ENCODE data around the gene ASCL1. TPM values are rescaled to one million over a fixed set of nuclear protein-coding genes. Genes with fewer than 3 reads are reported as not detected.

ASCL1 gene
- total RNA-seq, 4 donors from 2014 or later = 0.15 to 0.54 TPM; not detected in 2

- Histone ChIP-seq H3K27ac (no peak overlapping the region), H3K4me3 (no peak overlapping the region), H3K36me3 (no peaks in the 10 kb centered on the region), H3K9me3 (peaks cover 0 to 9% (median 0%) of the 10 kb centered on the region in 3 donors), H3K27me3 (peaks cover 18% of the 10 kb centered on the region), H3K4me1 (no peaks in the 10 kb centered on the region)
- ATAC-seq = no peak
- WGBS, 2 donors (ENCODE audit: low coverage in 1 of 2) = 80% methylated on average over 2 of the region's 2 CpGs; no CpG with 5 or more reads in 1 of the 2 donors
- no peak for TF ChIP-seq POLR2A (IDR thresholded peaks at IDR 0.05)
These were observed 17.7 kb upstream of the ASCL1 start for GRCh38 chr12:102939670-102940222.

GRCh38 chr12:102946042-102946441 is 11.4 kb upstream of the ASCL1 start:
- WGBS, 2 donors (ENCODE audit: low coverage in 1 of 2) = no CpG with 5 or more reads among the region's 2 CpGs
- no peak overlapping the region for H3K27ac ChIP-seq
- no peak for ATAC-seq

GRCh38 chr12:102948941-102949352 is 8.5 kb upstream of the ASCL1 start:
- no peaks in the 10 kb centered on the region for H3K36me3 ChIP-seq
- no peak overlapping the region for H3K4me3 ChIP-seq
- H3K27ac ChIP-seq = no peak overlapping the region
- WGBS, 2 donors (ENCODE audit: low coverage in 1 of 2) = no CpG with 5 or more reads among the region's 11 CpGs
- TF ChIP-seq CTCF (IDR thresholded peaks at IDR 0.05) = peak; percentile 46 to 81 (median 61)
- TF ChIP-seq POLR2A (IDR thresholded peaks at IDR 0.05) = no peak
- TF ChIP-seq POLR2AphosphoS5 (IDR thresholded peaks at IDR 0.05) = no peak
- TF ChIP-seq EP300 (IDR thresholded peaks at IDR 0.05) = no peak
- H3K9me3 ChIP-seq = no peaks in the 10 kb centered on the region
- peaks cover 88% of the 10 kb centered on the region for H3K27me3 ChIP-seq
- H3K4me1 ChIP-seq = peaks cover 0 to 8% (median 0%) of the 10 kb centered on the region in 3 donors
- no peak for ATAC-seq

More at GRCh38 chr12:102946042-102946441, 11.4 kb upstream of the ASCL1 start:
- Histone ChIP-seq H3K4me3 (no peak overlapping the region), H3K27me3 (peaks cover 59% of the 10 kb centered on the region), H3K36me3 (no peaks in the 10 kb centered on the region), H3K4me1 (peaks cover 0 to 8% (median 0%) of the 10 kb centered on the region in 3 donors), H3K9me3 (peaks cover 0 to 3% (median 0%) of the 10 kb centered on the region in 3 donors)
- TF ChIP-seq CTCF (IDR thresholded peaks at IDR 0.05) (no peak), POLR2AphosphoS5 (IDR thresholded peaks at IDR 0.05) (no peak), EP300 (IDR thresholded peaks at IDR 0.05) (no peak), POLR2A (IDR thresholded peaks at IDR 0.05) (no peak)

- Histone ChIP-seq H3K36me3 (no peaks in the 10 kb centered on the region), H3K9me3 (no peaks in the 10 kb centered on the region), H3K27ac (no peak overlapping the region), H3K4me3 (no peak overlapping the region), H3K4me1 (peaks cover 0 to 8% (median 0%) of the 10 kb centered on the region in 3 donors), H3K27me3 (peaks cover 95% of the 10 kb centered on the region)
- no peak for ATAC-seq
- WGBS, 2 donors (ENCODE audit: low coverage in 1 of 2) = 9 to 20% methylated on average over 2 to 16 of the region's 37 CpGs
- TF ChIP-seq CTCF (IDR thresholded peaks at IDR 0.05) = no peak
- no peak for TF ChIP-seq POLR2A (IDR thresholded peaks at IDR 0.05)
- TF ChIP-seq EP300 (IDR thresholded peaks at IDR 0.05) = no peak
- no peak for TF ChIP-seq POLR2AphosphoS5 (IDR thresholded peaks at IDR 0.05)
These were observed 7.1 kb upstream of the ASCL1 start for GRCh38 chr12:102950107-102950949.

GRCh38 chr12:102950950-102951619 is 6.4 kb upstream of the ASCL1 start:
- Histone ChIP-seq H3K27ac (no peak overlapping the region), H3K4me3 (no peak overlapping the region), H3K27me3 (peaks cover 95% of the 10 kb centered on the region), H3K9me3 (no peaks in the 10 kb centered on the region), H3K4me1 (peaks cover 0 to 10% (median 0%) of the 10 kb centered on the region in 3 donors), H3K36me3 (no peaks in the 10 kb centered on the region)
- no peak for TF ChIP-seq CTCF (IDR thresholded peaks at IDR 0.05)
- no peak for ATAC-seq
- WGBS, 2 donors (ENCODE audit: low coverage in 1 of 2) = 10 to 13% methylated on average over 6 to 18 of the region's 21 CpGs

Measured in gastroesophageal sphincter (tissue), 4 donors.